ENCODE measurements around the gene CARM1. TPM values are rescaled to one million over a fixed set of nuclear protein-coding genes. Genes with fewer than 3 reads are reported as not detected.
"Not testable (repeated sequence)": the region's sequence is repeated elsewhere in the genome, so short reads cannot be mapped to it uniquely, and the experiment has no call there.

Gene CARM1
- total RNA-seq, 1 donor from 2014 or later: 89.3 TPM

DNA sequence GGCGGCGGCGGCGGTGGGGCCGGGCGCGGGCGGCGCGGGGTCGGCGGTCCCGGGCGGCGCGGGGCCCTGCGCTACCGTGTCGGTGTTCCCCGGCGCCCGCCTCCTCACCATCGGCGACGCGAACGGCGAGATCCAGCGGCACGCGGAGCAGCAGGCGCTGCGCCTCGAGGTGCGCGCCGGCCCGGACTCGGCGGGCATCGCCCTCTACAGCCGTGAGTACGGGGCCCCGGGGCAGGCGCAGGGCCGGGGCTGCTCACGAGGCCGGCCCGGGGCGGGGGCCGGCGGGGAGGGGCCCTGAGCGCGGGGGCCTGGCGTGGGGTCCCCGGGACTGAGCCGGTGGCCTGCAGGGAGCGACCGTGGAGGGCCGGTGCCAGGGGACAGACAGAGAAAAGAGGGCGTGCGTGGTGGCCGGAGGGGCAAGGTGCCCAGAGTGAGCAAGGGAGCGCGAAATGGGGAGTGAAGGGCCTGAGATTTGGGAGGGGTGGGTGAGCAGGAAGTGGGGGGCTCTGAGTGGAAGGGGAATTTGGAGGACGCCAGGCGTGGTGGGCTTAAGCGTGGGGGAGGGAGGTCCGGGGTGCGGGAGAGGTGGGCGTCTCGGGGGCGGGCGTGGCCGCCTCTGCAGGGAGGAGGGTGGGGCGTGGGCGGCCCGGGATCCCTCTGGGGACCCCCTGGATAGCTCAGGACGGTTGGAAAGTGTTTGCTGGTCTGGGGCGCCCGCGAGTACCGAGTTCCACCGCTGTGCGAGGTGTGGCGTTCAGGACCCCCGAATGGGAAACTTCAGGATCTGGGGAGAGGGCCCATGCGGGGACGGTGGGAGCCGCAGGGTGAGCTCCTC lies 575 bp downstream of the CARM1 start:
- no peaks in the 10 kb centered on the region for H3K27me3 Mint-ChIP-seq (ENCODE audit: low read depth)
- peaks cover 11% of the 10 kb centered on the region for H3K36me3 Mint-ChIP-seq (ENCODE audit: low read depth)
- H3K27ac Mint-ChIP-seq: peak overlapping the region; percentile 89
- no peak for DNase-seq (ENCODE audit: low spot score)
- peaks cover 26% of the 10 kb centered on the region for H3K4me1 Mint-ChIP-seq (ENCODE audit: low read depth)
- no peaks in the 10 kb centered on the region for H3K9me3 Mint-ChIP-seq
- intact Hi-C loops (cut with micrococcal nuclease): loop anchor here (1.0 to 2.0 kb wide), 3 partner anchors 36 to 563 kb away; partner anchors contain the start of genes ODAD3, PRKCSH, TIMM29 and TMED1
- H3K4me3 Mint-ChIP-seq (ENCODE audit: low read depth): peak overlapping the region; percentile 89

DNA sequence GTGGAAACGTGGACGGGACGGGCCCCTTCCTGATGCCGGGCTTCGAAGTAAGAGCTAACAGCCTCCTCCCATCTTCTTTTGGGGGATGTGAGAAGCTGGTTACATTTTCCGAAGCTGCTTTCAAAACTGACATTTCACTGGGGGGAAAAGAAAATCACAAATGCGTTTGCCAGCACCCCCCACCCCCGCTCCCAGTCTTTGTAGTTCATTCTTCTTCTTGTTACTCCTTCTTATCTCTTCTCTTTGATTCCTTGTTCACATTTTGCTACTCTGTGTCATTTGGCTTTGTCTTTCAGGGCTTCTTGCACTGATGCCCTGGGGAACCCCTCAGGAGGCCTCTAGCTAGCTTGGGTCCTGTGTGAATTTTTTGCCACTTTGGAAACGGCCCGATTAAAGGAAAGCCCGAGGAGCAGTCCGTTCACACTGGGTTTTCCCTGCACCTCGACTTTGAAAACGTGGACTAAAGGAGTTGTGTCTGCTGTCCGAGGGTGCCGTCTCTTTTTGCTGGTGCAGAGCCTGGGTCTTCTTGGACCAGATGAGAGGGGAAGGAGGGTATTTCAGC lies 1.3 kb downstream of the CARM1 start:
- H3K4me1 Mint-ChIP-seq (ENCODE audit: low read depth): peaks cover 28% of the 10 kb centered on the region
- intact Hi-C loops (cut with micrococcal nuclease): no loop called here
- peak overlapping the region; percentile 89 for H3K27ac Mint-ChIP-seq
- no peaks in the 10 kb centered on the region for H3K9me3 Mint-ChIP-seq
- H3K27me3 Mint-ChIP-seq (ENCODE audit: low read depth): no peaks in the 10 kb centered on the region
- no peak for DNase-seq (ENCODE audit: low spot score)
- H3K36me3 Mint-ChIP-seq (ENCODE audit: low read depth): peaks cover 11% of the 10 kb centered on the region
- peak overlapping the region; percentile 89 for H3K4me3 Mint-ChIP-seq (ENCODE audit: low read depth)

DNA sequence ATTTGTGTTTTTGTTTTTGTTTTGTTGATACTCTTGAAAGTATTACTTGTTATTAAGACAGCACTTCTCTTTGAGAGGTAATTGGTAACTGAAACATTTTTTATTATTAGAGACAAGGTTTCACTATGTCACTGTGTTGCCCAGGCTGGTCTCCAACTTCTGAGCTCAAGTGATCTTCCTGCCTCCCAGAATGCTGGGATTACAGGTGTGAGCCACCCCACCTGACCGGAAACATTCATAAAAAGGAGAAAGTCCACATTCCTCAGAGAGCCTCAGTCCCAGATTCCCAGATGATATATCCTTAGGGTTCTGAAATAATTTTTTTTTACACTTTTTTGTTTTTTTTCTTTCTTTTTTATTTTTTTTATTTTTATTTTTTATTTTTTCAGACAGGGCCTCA lies 2.7 kb downstream of the CARM1 start:
- H3K27ac Mint-ChIP-seq: peak overlapping the region; percentile 5
- peaks cover 11% of the 10 kb centered on the region for H3K36me3 Mint-ChIP-seq (ENCODE audit: low read depth)
- intact Hi-C loops (cut with micrococcal nuclease): no loop called here
- H3K9me3 Mint-ChIP-seq: no peaks in the 10 kb centered on the region
- H3K27me3 Mint-ChIP-seq (ENCODE audit: low read depth): no peaks in the 10 kb centered on the region
- no peak for DNase-seq (ENCODE audit: low spot score)
- H3K4me3 Mint-ChIP-seq (ENCODE audit: low read depth): peak overlapping the region; percentile 49
- H3K4me1 Mint-ChIP-seq (ENCODE audit: low read depth): peaks cover 31% of the 10 kb centered on the region

DNA sequence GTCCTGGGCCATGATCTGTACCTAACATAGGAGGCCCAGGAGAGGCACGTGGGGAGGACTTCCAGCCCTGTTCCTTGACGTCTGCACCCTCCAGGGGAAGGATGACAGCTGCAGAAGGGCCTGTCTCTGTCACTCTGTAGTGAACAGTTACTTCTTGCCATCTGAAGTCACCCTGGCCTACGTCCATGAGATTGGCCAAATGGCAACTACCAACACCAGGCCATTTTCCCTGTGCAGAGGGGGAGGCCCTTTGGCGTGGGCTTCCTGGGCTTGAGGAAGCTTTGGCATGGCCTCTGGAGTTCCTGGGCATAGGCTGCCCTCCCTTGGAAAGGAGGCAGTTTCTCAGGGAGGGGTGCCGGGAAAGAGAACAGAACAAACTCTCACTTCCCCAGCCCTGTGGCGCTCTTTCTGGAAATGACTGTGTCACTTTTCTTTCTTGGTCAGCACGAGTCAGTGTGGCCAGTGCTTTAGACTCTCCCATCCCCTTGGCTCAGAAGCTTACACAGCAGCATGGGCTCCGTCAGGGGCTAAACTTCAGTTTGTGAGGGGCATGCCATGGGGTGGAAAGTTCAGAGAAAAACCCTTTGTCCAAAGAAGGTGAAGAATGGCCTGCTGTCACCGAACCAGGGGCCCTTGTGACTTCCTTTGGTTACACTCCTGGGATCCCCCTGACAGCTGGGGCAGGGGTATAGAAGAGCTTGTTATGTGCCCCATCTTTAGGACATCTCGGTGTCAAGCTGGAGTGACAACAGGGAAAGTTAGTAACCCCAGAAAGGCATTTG lies 5.3 kb downstream of the CARM1 start:
- H3K36me3 Mint-ChIP-seq (ENCODE audit: low read depth): peaks cover 16% of the 10 kb centered on the region
- DNase-seq (ENCODE audit: low spot score): no peak
- peak overlapping the region; percentile 68 for H3K27ac Mint-ChIP-seq
- no peak overlapping the region for H3K4me3 Mint-ChIP-seq (ENCODE audit: low read depth)
- H3K4me1 Mint-ChIP-seq (ENCODE audit: low read depth): peaks cover 28% of the 10 kb centered on the region
- no peaks in the 10 kb centered on the region for H3K27me3 Mint-ChIP-seq (ENCODE audit: low read depth)
- intact Hi-C loops (cut with micrococcal nuclease): no loop called here
- no peaks in the 10 kb centered on the region for H3K9me3 Mint-ChIP-seq

- intact Hi-C loops (cut with micrococcal nuclease); H3K9me3 Mint-ChIP-seq; H3K27me3 Mint-ChIP-seq (ENCODE audit: low read depth); H3K4me3 Mint-ChIP-seq (ENCODE audit: low read depth); DNase-seq (ENCODE audit: low spot score): not testable (repeated sequence)
- H3K4me1 Mint-ChIP-seq (ENCODE audit: low read depth): peaks cover 27% of the 10 kb centered on the region
- peaks cover 14% of the 10 kb centered on the region for H3K36me3 Mint-ChIP-seq (ENCODE audit: low read depth)
- H3K27ac Mint-ChIP-seq: peak overlapping the region; percentile 71
These were observed 6.3 kb downstream of the CARM1 start for GRCh38 chr19:10877608-10878007.

- Mint-ChIP-seq H3K9me3 (no peaks in the 10 kb centered on the region), H3K27ac (peak overlapping the region; percentile 71), H3K4me1 (ENCODE audit: low read depth) (peaks cover 22% of the 10 kb centered on the region), H3K36me3 (ENCODE audit: low read depth) (peaks cover 9% of the 10 kb centered on the region), H3K27me3 (ENCODE audit: low read depth) (no peaks in the 10 kb centered on the region), H3K4me3 (ENCODE audit: low read depth) (peak overlapping the region; percentile 33)
- intact Hi-C loops (cut with micrococcal nuclease): no loop called here
- no peak for DNase-seq (ENCODE audit: low spot score)
These were observed 6.9 kb downstream of the CARM1 start for GRCh38 chr19:10878253-10878652.

DNA sequence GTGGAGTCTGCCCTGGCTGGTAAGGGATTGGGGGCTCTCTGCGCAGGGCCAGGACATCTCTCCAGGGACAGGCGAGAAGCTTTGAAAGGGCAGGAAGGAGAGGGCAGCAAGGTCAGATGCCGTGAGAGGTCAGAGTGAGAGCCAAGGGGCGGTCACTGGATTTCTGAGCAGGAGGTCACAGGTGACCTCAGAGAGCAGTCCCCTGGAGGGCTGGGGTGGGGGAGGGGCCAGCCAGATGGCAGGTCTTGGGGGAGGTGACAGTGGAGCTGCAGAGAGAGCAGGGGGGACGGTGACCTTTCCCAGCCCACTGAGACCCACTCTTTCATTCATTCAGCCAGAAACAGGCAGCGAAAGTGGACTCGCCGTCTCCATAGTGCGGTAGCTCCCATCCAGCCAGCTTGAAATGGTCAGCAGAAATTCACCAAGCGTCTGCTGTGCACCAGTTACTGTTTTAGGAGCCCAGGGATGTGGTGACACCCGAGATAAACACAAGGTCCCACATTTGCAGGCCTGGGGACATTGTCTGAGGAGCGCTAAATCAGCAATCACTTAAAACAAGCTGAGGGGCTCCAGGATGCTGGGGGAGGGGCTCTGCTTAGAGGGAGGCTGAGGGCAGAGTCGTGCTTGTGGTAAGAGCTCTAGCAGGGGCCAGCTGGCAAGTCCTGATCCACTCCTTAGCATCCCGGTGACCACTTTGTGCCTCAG lies 10.2 kb downstream of the CARM1 start:
- Mint-ChIP-seq H3K27ac (no peak overlapping the region), H3K4me3 (ENCODE audit: low read depth) (no peak overlapping the region), H3K4me1 (ENCODE audit: low read depth) (peaks cover 20% of the 10 kb centered on the region), H3K9me3 (no peaks in the 10 kb centered on the region), H3K27me3 (ENCODE audit: low read depth) (no peaks in the 10 kb centered on the region), H3K36me3 (ENCODE audit: low read depth) (peaks cover 5% of the 10 kb centered on the region)
- no peak for DNase-seq (ENCODE audit: low spot score)
- intact Hi-C loops (cut with micrococcal nuclease): no loop called here

DNA sequence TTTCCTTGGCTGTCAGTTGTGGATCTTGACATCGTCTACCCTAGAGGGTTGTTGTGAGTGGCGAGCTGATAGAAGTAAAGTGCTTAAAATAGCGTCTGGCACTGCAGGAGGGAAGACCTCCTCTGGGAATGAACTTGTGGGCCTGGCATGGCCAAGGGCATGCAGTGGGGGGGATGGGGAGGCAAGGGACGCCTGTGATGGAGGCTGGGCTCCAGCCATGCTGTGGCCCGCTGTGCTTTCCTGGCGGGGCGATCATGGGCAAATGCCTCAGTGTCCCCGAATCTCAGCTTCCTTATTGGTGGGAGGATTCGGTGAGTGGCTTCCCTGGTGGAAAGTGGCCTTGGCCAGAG lies 10.7 kb downstream of the CARM1 start:
- Mint-ChIP-seq H3K9me3 (no peaks in the 10 kb centered on the region), H3K4me3 (ENCODE audit: low read depth) (no peak overlapping the region), H3K4me1 (ENCODE audit: low read depth) (peaks cover 15% of the 10 kb centered on the region), H3K27me3 (ENCODE audit: low read depth) (no peaks in the 10 kb centered on the region), H3K27ac (no peak overlapping the region), H3K36me3 (ENCODE audit: low read depth) (peaks cover 5% of the 10 kb centered on the region)
- DNase-seq (ENCODE audit: low spot score): no peak
- intact Hi-C loops (cut with micrococcal nuclease): no loop called here

DNA sequence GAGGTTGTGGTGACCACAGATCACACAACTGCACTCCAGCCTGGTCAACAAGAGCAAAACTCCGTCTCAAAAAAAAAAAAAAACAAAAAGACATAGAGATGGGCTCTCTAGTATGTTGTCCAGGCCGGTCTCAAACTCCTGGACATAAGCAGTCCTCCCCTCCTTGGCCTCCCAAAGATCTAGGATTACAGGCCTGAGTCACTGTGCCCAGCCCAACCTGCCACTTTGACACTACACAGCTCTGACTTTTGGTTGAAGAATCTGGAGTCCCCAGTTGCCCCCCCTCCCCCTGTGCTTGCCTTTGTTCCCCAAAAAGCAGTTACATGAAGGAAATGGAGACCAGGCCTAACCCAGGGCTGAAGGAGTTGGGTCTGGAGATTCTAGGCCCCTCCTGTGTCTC lies 12.9 kb downstream of the CARM1 start:
- H3K9me3 Mint-ChIP-seq: no peaks in the 10 kb centered on the region
- H3K36me3 Mint-ChIP-seq (ENCODE audit: low read depth): peaks cover 3% of the 10 kb centered on the region
- H3K27ac Mint-ChIP-seq: no peak overlapping the region
- no peaks in the 10 kb centered on the region for H3K27me3 Mint-ChIP-seq (ENCODE audit: low read depth)
- peaks cover 2% of the 10 kb centered on the region for H3K4me1 Mint-ChIP-seq (ENCODE audit: low read depth)
- DNase-seq (ENCODE audit: low spot score): no peak
- intact Hi-C loops (cut with micrococcal nuclease): no loop called here
- H3K4me3 Mint-ChIP-seq (ENCODE audit: low read depth): no peak overlapping the region

DNA sequence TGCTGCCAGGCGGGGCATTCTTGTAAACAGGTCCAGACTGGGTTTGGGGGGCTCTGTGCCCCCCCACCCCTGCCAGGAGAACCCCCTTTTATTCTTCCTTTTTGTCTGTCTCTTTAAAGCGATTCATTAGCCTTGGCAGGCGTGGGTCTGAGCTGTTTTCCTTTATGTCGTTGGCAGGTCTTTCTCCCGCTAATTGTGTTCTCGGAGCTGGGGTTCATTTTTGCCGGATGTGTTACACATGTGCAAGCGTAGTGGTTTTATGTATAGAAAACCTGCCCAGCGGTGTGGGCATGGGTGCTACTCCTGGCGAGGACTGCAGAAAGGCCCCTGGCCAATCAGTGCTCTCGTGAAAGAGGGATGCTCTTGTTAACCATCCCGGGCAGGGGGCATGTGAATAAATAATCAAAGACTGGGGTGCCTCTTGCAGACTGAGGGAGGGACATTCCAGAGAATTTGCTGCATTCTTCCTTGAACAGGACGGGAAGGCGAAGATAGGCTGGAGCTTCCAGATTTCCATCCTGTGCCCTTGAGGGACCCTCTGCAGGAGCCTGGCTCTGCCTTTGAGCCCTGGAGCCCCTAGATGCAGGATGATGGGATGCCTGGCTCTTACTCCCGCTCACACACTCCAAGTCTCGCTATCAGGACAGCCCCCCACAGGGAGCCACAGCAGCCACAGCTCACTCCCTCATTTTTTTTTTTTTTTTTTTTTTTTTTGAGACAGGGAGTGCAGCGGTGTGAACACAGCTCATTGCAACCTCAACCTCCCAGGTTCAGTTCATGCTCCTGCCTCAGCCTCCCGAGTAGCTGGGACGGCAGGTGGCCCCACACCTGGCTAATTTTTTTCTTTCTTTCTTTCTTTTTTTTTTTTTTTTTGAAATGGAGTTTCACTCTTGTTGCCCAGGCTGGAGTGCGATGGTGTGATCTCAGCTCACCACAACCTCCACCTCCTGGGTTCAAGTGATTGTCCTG lies 14.1 kb downstream of the CARM1 start:
- no peaks in the 10 kb centered on the region for H3K9me3 Mint-ChIP-seq
- no peaks in the 10 kb centered on the region for H3K4me1 Mint-ChIP-seq (ENCODE audit: low read depth)
- intact Hi-C loops (cut with micrococcal nuclease): no loop called here
- DNase-seq (ENCODE audit: low spot score): no peak
- no peaks in the 10 kb centered on the region for H3K27me3 Mint-ChIP-seq (ENCODE audit: low read depth)
- no peaks in the 10 kb centered on the region for H3K36me3 Mint-ChIP-seq (ENCODE audit: low read depth)
- no peak overlapping the region for H3K4me3 Mint-ChIP-seq (ENCODE audit: low read depth)
- H3K27ac Mint-ChIP-seq: no peak overlapping the region

- Mint-ChIP-seq H3K36me3 (ENCODE audit: low read depth) (no peaks in the 10 kb centered on the region), H3K4me3 (ENCODE audit: low read depth) (no peak overlapping the region), H3K27ac (no peak overlapping the region), H3K4me1 (ENCODE audit: low read depth) (no peaks in the 10 kb centered on the region), H3K27me3 (ENCODE audit: low read depth) (no peaks in the 10 kb centered on the region), H3K9me3 (no peaks in the 10 kb centered on the region)
- DNase-seq (ENCODE audit: low spot score): no peak
- intact Hi-C loops (cut with micrococcal nuclease): no loop called here
These were observed 16.4 kb downstream of the CARM1 start for GRCh38 chr19:10887616-10888367.
